Tibial artery (tissue), 4 donors: ENCODE data around the gene XRCC3.

ENCODE experiments used
- DNase-seq, 2 donors: peaks; one replicate each; pipeline ENCODE4 v3.0.0-alpha.2; 2019
- H3K27ac ChIP-seq, 2 donors: fragments of 200-600 bp; sonication (generic) in 1 of 2; 1 replicate in 1 of 2; 2 replicates in 1 of 2; pipeline ENCODE4 v1.5.1; 2018 to 2019; ENCODE audit warnings: mild to moderate bottlenecking in 1 of 2
- H3K27me3 ChIP-seq, 2 donors: fragments of 200-600 bp; sonication (generic) in 1 of 2; one replicate each; pipeline versions ENCODE4 v1.5.1 to v1.6.0; 2016 to 2019
- H3K36me3 ChIP-seq, 3 donors: fragments of 200-600 bp; sonication (generic) in 2 of 3; one replicate each; pipeline ENCODE4 v1.5.1; 2016 to 2019; ENCODE audit warnings: mild to moderate bottlenecking in 2 of 3
- H3K4me1 ChIP-seq, 4 donors: fragments of 200-600 bp; sonication (generic) in 2 of 4; 1 replicate in 3 of 4; 2 replicates in 1 of 4; pipeline ENCODE4 v1.5.1; 2016 to 2019
- H3K4me3 ChIP-seq, 2 donors: fragments of 200-600 bp; sonication (generic) in 1 of 2; 1 replicate in 1 of 2; 2 replicates in 1 of 2; pipeline ENCODE4 v1.5.1; 2018 to 2019; ENCODE audit warnings: mild to moderate bottlenecking in 2 of 2
- H3K9me3 ChIP-seq, 3 donors: fragments of 200-600 bp; sonication (generic) in 1 of 3; one replicate each; pipeline ENCODE4 v1.5.1; 2016 to 2019
- intact Hi-C: fragments of 100-400 bp; cut with DNase I; formaldehyde crosslinking; loops from one replicate; pipeline ENCODE4 v1.15.0; 2023; ENCODE audit warnings: low total_unique reads
- TF ChIP-seq, protein P1 (sequence below), 2 experiments: fragments of 200-600 bp in 1 of 2; fragments of 450-650 bp in 1 of 2; IDR thresholded peaks; one replicate each; pipeline ENCODE4 v1.5.1; 2017 to 2019; ENCODE audit warnings: antibody characterized with exemption in 2 of 2, mild to moderate bottlenecking in 1 of 2, moderate library complexity in 1 of 2

XRCC3 gene

DNA sequence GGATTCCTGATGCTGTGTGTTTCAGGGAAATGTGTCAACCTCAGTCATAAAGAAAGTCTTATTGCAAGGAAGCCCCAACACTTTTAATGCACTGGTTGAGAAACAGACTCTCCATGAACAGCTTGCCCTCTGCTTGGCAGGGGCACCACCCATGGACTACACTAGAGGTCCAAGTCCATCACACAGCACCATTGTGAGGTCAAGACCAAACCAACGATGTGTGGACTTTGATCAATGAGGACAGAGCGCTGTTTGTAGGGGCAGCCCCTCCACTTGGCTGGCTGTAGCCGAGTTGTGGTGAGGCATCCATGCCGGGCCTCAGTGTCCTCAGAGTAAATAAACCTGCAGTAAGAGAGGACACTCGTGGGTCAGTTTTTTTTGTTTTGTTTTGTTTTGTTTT lies 30.2 kb upstream of the XRCC3 start:
- DNase-seq, result no peak
- Histone ChIP-seq H3K36me3 (peaks cover 3 to 73% (median 7%) of the 10 kb centered on the region in 3 donors), H3K27me3 (no peaks in the 10 kb centered on the region), H3K4me1 (no peaks in the 10 kb centered on the region), H3K4me3 (no peak overlapping the region), H3K9me3 (no peaks in the 10 kb centered on the region), H3K27ac (no peak overlapping the region)
- TF ChIP-seq, protein P1, sequence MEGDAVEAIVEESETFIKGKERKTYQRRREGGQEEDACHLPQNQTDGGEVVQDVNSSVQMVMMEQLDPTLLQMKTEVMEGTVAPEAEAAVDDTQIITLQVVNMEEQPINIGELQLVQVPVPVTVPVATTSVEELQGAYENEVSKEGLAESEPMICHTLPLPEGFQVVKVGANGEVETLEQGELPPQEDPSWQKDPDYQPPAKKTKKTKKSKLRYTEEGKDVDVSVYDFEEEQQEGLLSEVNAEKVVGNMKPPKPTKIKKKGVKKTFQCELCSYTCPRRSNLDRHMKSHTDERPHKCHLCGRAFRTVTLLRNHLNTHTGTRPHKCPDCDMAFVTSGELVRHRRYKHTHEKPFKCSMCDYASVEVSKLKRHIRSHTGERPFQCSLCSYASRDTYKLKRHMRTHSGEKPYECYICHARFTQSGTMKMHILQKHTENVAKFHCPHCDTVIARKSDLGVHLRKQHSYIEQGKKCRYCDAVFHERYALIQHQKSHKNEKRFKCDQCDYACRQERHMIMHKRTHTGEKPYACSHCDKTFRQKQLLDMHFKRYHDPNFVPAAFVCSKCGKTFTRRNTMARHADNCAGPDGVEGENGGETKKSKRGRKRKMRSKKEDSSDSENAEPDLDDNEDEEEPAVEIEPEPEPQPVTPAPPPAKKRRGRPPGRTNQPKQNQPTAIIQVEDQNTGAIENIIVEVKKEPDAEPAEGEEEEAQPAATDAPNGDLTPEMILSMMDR (IDR thresholded peaks at IDR 0.05), result no peak
- intact Hi-C loops, result no loop called here

DNA sequence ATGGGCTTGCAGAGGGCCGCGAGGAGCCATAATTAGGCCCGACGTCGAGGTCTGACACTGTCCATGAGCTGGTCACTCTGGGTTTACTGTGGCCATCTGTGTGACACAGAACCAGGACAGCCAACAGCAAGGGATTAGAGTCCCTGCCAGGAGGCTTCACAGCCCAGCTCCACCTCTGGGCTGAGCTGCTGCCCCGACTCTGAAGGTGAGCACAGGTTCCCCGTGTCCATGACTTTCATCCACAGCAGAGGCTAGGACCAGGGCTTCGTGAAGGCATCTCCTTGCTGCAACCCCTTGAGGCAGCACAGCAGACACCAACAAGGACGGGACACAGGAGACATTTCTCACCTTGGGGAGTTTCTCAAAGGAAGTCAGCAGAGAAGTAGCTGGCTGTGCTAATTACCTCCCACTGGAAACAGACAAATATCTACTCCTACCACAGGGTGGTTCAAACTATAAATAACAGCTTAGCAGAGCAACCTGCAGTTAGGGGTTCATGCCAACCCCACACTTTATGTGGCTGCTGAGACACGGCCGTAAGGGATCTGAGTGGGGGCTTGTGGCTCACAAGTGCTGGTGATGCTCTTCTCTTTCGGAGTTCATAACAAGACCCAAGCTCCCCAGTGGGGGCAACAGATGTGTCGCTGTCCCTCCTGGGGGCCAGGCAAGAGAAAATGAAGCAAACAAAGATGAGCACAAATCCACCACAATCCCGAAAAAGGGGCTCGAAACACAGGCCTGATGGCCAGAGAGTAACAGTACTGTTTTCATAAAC lies 29.6 kb upstream of the XRCC3 start:
- no peaks in the 10 kb centered on the region for H3K27me3 ChIP-seq
- no peak for DNase-seq
- TF ChIP-seq, protein P1 (IDR thresholded peaks at IDR 0.05), result no peak
- no peaks in the 10 kb centered on the region for H3K4me1 ChIP-seq
- intact Hi-C loops, result no loop called here
- H3K36me3 ChIP-seq, result peaks cover 7 to 78% (median 9%) of the 10 kb centered on the region in 3 donors
- H3K9me3 ChIP-seq, result no peaks in the 10 kb centered on the region
- no peak overlapping the region for H3K27ac ChIP-seq
- H3K4me3 ChIP-seq, result no peak overlapping the region

DNA sequence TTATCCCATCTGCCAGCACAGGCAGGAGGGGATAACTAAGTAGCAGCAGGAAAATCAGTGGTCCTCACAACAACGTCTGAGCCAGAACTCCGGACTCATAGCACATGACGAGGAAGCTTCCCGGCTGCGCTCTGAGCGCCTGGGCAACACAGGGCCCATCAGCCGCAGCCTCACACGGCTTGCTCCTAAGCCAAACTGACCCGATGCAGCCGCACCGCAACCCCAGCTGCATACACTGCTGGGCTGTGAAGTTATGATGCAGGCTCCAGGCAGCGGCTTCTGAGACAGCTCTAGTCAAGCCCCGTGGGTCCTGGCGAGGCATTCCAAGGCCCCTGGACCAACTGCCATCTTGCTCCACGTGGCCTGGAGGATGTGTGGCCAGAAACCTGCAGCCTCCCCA lies 28.4 kb upstream of the XRCC3 start:
- Histone ChIP-seq H3K4me1 (peaks cover 0 to 7% (median 0%) of the 10 kb centered on the region in 4 donors), H3K9me3 (no peaks in the 10 kb centered on the region), H3K36me3 (peaks cover 0 to 77% (median 17%) of the 10 kb centered on the region in 3 donors), H3K27ac (no peak overlapping the region), H3K4me3 (no peak overlapping the region), H3K27me3 (no peaks in the 10 kb centered on the region)
- no peak for DNase-seq
- TF ChIP-seq, protein P1 (IDR thresholded peaks at IDR 0.05), result no peak
- intact Hi-C loops, result no loop called here

DNA sequence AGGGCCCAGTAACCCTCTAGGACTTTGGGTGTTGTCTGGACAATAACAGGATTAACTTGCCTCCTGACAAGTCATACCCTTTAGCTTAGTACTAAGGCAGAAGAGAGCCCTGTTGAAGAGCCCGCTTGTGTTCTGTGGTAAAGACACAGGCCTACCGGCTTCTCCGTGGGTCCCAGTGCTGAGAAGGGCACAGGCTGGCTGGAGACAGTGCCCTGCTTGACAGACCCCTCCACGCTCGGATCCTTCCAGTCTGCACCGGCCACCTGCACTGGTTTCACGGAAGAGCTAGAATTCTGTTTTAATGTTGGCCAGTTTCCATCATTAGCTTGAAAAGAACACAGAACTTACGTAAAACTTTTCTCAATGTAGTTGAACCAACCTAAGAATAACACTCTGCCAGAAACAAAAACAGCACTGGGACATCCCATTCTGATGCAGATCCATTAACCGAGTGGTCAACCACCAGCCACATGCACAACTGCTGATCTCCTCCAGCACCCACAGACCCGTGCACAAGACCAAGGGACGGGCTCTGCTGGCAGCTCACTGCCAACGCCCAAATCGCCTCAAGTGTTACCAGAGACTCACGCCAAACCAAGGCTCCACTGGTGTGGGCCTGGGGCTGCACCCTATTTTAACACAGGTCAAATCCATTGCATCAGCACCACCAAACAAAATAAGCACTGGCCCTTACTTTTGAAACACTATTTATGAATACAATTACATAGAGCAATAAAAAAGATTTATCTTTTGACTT lies 27.4 kb upstream of the XRCC3 start:
- TF ChIP-seq, protein P1 (IDR thresholded peaks at IDR 0.05), result no peak
- intact Hi-C loops, result no loop called here
- no peak overlapping the region for H3K27ac ChIP-seq
- peak in 1 of 2 donors; percentile 44 for DNase-seq
- H3K4me1 ChIP-seq, result peaks cover 0 to 7% (median 3%) of the 10 kb centered on the region in 4 donors
- no peaks in the 10 kb centered on the region for H3K9me3 ChIP-seq
- H3K27me3 ChIP-seq, result no peaks in the 10 kb centered on the region
- H3K36me3 ChIP-seq, result peaks cover 0 to 77% (median 24%) of the 10 kb centered on the region in 3 donors
- no peak overlapping the region for H3K4me3 ChIP-seq

DNA sequence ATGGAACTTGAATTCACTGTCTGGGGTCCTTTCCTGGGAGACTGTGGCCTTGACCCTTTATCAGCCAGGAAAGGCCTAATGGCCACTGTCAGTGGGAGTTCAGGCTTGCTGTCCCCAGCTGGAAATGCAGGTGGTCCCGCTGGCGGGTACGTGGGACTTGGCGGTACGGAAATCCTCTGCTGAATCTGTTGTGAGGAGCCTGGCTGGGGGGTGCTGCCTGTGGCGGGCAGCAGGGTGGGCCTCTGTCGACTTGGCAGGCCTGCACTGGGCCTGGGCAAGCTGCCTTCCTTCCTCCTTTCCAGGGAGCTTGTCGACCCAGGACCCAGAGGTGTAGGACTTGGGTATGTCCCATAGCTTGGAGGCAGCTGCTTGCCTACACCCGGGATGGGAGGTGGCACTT lies 26.6 kb upstream of the XRCC3 start:
- Histone ChIP-seq H3K4me1 (peaks cover 0 to 15% (median 9%) of the 10 kb centered on the region in 4 donors), H3K27me3 (no peaks in the 10 kb centered on the region), H3K9me3 (no peaks in the 10 kb centered on the region), H3K4me3 (no peak overlapping the region), H3K36me3 (peaks cover 0 to 74% (median 24%) of the 10 kb centered on the region in 3 donors), H3K27ac (no peak overlapping the region)
- TF ChIP-seq, protein P1 (IDR thresholded peaks at IDR 0.05), result no peak
- peak in 1 of 2 donors; percentile 61 for DNase-seq
- intact Hi-C loops, result no loop called here
